VCaP (cell line): ENCODE data around the gene STEAP2.
A peak's percentile ranks its signal among the peaks of the same experiment; 100 is the strongest.
"Not testable (repeated sequence)": the region's sequence is repeated elsewhere in the genome, so short reads cannot be mapped to it uniquely, and the experiment has no call there.

Experiments
- H3K27ac ChIP-seq: fragments of 450-650 bp; 2 replicates; pipeline ENCODE4 v1.5.1; 2017
- TF ChIP-seq, protein P1 (sequence below): fragments of 450-650 bp; conservative IDR thresholded peaks from 2 replicates; pipeline ENCODE4 v1.5.1; 2017; ENCODE audit warnings: mild to moderate bottlenecking, moderate library complexity

Gene STEAP2

DNA sequence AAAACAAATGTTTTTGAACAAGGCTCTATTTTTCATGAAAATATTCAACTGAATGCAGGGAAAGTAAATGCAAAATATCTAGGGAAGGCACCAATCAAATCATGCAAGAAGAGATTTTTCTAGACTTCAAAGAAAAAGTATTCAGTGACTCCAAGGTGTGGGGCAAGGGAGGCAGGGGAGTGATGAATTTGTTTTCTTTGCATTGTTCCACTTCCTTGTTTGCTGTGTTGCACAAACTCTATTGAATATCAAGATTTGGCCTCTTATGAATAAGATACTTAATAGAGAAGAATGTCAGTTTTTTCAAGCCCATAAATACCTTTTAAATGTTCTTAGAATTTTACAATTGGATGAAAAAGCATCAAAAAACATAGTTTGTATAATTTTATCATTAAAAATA, 30.9 kb upstream of the STEAP2 start:
- peak overlapping the region; percentile 84 for H3K27ac ChIP-seq
- TF ChIP-seq, protein P1, sequence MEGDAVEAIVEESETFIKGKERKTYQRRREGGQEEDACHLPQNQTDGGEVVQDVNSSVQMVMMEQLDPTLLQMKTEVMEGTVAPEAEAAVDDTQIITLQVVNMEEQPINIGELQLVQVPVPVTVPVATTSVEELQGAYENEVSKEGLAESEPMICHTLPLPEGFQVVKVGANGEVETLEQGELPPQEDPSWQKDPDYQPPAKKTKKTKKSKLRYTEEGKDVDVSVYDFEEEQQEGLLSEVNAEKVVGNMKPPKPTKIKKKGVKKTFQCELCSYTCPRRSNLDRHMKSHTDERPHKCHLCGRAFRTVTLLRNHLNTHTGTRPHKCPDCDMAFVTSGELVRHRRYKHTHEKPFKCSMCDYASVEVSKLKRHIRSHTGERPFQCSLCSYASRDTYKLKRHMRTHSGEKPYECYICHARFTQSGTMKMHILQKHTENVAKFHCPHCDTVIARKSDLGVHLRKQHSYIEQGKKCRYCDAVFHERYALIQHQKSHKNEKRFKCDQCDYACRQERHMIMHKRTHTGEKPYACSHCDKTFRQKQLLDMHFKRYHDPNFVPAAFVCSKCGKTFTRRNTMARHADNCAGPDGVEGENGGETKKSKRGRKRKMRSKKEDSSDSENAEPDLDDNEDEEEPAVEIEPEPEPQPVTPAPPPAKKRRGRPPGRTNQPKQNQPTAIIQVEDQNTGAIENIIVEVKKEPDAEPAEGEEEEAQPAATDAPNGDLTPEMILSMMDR, result no peak

DNA sequence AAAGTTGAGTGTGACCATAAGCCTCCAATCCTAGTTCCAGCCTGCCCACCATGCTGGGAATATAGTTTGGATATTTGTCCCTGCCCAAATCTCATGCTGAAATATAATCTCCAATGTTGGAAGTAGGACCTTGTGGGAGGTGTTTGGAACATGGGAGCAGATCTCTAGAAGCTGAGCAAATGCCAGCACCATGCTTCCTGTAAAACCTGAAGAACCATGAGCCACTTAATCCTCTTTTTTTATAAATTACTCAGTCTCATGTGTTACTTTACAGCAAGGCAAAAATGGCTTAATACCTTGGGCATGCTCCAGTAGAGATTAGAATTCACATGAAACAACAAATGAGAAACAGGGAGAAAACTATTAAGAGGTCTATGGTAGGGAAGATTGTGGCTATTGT, 30.1 kb upstream of the STEAP2 start:
- peak overlapping the region; percentile 84 for H3K27ac ChIP-seq
- TF ChIP-seq, protein P1, result no peak

DNA sequence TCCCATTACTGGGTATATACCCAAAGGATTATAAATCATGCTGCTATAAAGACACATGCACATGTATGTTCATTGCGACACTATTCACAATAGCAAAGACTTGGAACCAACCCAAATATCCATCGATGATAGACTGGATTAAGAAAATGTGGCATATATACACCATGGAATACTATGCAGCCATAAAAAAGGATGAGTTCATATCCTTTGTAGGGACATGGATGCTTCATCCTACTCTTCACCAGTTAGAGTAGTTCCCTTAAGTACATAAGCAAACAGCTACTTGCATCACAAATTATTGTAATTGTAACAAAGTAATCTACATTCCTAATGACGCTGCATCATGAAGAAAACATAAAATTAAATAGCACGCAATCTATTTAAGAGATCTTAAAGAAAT, 25.2 kb upstream of the STEAP2 start:
- not testable (repeated sequence) for H3K27ac ChIP-seq

DNA sequence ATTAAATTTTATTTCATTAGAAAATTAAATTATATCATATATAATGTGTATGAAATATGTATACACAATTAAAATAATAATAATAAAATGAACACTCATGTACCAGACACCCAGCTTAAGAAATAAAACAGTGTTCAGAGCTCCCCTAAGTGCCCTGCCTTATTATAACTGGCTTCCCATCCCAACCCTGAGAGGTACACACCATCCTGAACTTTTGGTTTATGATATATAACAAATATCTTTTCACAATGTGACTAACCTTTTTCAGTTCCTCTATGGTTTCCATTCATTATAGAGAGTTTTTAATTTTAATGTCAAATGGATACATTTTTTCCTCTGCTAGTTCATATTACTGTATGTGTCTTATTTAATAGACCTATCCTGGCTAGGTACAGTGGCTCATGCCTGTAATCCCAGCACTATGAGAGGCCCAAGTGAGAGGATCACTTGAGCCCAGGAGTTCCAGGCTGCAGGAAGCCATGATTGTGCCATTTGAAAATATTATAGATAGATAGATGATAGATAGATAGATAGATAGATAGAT, 24.0 kb upstream of the STEAP2 start:
- H3K27ac ChIP-seq, result peak overlapping the region; percentile 70
- TF ChIP-seq, protein P1, result no peak

DNA sequence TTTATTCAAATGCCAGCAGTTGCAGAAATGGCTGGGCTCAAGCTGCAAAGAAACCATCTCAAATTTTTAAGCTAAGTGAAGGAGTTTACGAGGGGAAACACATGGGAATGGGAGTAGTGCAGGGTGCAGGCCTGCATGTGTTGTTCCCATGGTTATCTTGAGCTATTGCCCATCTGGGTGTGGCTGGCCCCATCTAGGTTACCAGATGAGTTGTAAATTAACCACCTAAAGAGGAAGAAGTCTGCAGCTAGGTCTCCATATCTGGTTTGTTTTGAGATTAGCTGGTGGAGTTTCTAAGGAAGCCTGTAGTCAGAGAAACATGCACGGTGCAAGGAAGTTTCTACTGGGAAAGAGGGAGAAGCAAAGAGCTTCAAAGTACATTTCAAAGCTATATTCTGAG, 23.3 kb upstream of the STEAP2 start:
- H3K27ac ChIP-seq, result peak overlapping the region; percentile 70
- TF ChIP-seq, protein P1, result no peak

DNA sequence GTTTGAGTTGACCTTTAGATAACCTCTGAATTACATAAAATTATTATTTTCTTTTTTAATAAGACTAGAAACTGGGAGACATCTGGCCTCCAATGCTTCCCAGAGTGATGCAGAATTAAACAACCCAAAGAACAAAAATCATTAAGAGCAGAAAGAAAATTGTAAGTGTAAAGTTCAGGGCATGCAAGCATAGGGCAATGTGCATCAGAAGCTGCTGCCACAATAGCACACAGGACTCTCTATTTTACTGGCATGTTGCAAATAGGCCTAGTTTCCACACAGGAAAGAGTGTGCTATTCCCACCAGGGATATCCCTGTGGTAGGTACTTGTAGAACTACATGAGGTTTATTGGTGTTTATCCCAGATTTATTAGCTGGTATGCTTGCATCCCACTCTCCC, 20.5 kb upstream of the STEAP2 start:
- TF ChIP-seq, protein P1, result no peak
- no peak overlapping the region for H3K27ac ChIP-seq

DNA sequence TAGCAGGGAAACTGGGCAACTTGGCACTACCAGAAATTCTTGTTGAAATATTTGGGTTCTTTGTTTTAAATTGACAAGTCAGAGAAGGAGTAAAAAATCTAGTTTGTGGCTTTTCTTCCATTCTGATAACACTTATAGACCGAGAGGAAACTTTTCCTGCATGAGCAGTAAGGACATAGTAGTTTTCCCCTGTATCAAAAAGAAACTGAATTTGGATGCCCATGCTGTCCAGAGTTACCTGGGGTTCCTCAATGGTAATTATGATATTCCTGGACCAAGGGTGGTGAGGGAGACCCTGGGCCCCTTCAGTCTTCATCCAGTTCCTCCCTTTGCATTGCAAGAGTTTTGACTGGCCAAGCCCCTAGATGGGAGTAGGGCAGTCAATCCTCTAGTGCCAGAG, 19.9 kb upstream of the STEAP2 start:
- peak overlapping the region; percentile 80 for H3K27ac ChIP-seq
- TF ChIP-seq, protein P1, result no peak

DNA sequence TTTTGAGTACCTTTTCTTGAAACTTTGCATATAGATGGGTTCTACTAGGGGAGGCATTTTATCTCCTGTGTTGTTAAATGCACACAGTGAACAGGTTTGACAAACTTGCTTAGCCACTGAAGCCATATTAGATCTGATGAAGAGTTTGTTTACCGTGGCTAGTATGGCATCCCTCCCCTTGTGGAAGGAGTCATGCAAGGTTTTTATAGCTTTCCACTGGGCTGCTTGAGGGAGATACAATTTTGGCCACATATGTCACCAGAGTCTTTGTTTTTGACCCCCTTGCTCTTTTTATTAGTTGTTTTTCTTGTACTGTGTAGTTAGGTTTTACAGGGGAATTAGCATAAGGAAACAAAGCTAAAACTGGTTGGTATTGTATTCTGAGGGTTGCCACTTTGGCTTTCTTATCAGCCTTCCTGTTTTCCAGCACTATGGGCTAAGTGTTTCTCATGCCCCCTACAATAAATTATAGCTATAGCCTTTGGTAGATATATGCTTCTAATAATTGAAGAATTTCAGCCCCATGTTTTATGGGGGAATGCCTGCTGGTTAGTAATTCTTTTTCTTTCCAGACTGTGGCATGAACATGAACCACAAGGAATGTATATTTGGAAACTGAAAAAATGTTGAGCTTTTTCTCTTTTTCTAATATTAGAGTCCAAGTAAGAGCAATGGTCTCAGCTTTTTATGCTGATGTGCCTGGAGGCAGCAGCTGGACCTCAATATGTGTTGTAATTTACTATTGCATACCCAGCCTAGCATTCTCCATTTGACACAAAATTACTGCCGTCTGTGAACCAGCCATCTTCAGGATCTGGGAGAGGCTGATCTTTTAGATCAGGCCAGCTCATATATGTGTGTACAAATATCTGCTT, 18.4 kb upstream of the STEAP2 start:
- TF ChIP-seq, protein P1, result 0 out of 2 replicates have a peak, but pooled peaks have one; percentile 10
- H3K27ac ChIP-seq, result peak overlapping the region; percentile 80
